Astrocyte of the spinal cord (primary cell): ENCODE measurements around the gene RENBP.

Source experiments
- DNase-seq: peaks from one replicate; pipeline ENCODE4 v3.0.0; 2011; ENCODE audit warnings: low read depth, low spot score
- H3K4me3 ChIP-seq: 2 replicates; pipeline ENCODE4 v1.5.1; 2011; ENCODE audit warnings: low read depth, mild to moderate bottlenecking, low read length, moderate library complexity
- CTCF ChIP-seq: IDR thresholded peaks from 2 replicates; pipeline ENCODE4 v1.5.1; 2012; ENCODE audit warnings: low read depth, mild to moderate bottlenecking, low read length, inconsistent platforms
- in situ Hi-C: cut with HindIII; loops from 2 replicates; pipeline ENCODE4 v1.10.0; 2017; ENCODE audit warnings: low sequenced_read_pairs

The RENBP gene

GRCh38 chrX:153956044-153956907 lies 11.8 kb upstream of the RENBP start:
- DNase-seq = no peak
- in situ Hi-C loops = no loop called here

GRCh38 chrX:153955228-153955732 lies 10.8 kb upstream of the RENBP start:
- in situ Hi-C loops = no loop called here
- no peak for TF ChIP-seq CTCF
- no peak for DNase-seq
- no peak overlapping the region for H3K4me3 ChIP-seq

More at GRCh38 chrX:153956044-153956907, 11.8 kb upstream of the RENBP start:
- no peak for TF ChIP-seq CTCF
- no peak overlapping the region for H3K4me3 ChIP-seq

- no peak for TF ChIP-seq CTCF
- H3K4me3 ChIP-seq = no peak overlapping the region
- in situ Hi-C loops = no loop called here
- no peak for DNase-seq
Observed at GRCh38 chrX:153954558-153955227, 10.2 kb upstream of the RENBP start.

GRCh38 chrX:153953892-153954557 lies 9.6 kb upstream of the RENBP start:
- no peak overlapping the region for H3K4me3 ChIP-seq
- in situ Hi-C loops = no loop called here
- TF ChIP-seq CTCF = no peak
- no peak for DNase-seq

- peak; percentile 66 for DNase-seq
- in situ Hi-C loops = no loop called here
- peak; percentile 99 for TF ChIP-seq CTCF
- no peak overlapping the region for H3K4me3 ChIP-seq
Observed at GRCh38 chrX:153953342-153953830, 8.9 kb upstream of the RENBP start.

GRCh38 chrX:153952373-153953026 lies 8.1 kb upstream of the RENBP start:
- H3K4me3 ChIP-seq = no peak overlapping the region
- TF ChIP-seq CTCF = no peak
- no peak for DNase-seq
- in situ Hi-C loops = no loop called here
